Stimulated activated CD8-positive, alpha-beta memory T cell treated with anti-CD3 and anti-CD28 coated beads, Interleukin-7, amount 100 ng/mL, for 1 hour (primary cell): ENCODE results near the gene ZBTB20.
"Not testable (repeated sequence)": the region's sequence is repeated elsewhere in the genome, so short reads cannot be mapped to it uniquely, and the experiment has no call there.

ENCODE experiments used
- DNase-seq, 2 donors: peaks; one replicate each; pipeline ENCODE4 v3.0.0-alpha.2; 2020; ENCODE audit warnings: low read depth in 2 of 2

The ZBTB20 gene

DNA sequence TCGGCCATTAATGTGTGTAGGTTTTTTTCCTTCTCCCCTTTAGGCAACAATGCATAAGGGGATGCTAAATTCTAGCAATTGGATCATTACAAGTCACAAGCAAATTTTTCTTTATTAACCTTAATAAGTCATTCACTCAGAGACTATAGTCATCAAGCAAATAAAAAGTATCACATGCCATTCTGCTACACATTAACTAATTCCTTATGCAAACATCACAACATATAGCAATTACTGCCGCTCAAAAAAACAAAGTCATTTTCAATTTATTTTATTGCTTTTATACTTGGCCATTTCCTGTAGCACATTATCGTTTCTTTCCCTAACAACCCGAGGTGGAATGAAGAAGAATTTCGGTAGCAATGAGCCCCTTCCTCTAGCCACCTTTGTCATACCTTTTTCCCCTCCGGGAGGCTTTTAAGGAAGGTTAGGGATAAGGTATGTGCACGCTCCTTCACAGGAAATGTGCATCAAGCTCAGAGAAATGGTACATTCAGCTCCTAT lies 432.1 kb downstream of the ZBTB20 start:
- DNase-seq = no peak

DNA sequence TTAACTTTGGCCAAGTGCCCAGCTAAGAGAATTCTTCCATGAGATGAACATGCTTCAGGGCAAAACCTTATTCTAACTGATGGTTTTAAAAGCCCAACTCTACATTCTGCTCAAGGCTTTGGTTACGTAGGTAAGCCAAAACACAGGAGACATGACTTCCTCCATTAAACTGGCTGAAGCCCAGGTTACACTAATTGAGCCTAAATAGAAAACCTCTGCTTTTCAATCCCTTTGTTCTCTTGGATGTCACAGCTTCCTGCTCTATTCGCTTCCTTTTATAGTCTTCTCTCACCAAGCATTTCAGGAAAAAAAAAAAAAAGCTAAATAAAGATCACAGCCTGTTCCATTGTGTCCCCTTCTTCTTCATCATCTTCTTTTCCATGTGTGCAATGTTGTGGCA lies 432.9 kb downstream of the ZBTB20 start:
- DNase-seq = no peak

DNA sequence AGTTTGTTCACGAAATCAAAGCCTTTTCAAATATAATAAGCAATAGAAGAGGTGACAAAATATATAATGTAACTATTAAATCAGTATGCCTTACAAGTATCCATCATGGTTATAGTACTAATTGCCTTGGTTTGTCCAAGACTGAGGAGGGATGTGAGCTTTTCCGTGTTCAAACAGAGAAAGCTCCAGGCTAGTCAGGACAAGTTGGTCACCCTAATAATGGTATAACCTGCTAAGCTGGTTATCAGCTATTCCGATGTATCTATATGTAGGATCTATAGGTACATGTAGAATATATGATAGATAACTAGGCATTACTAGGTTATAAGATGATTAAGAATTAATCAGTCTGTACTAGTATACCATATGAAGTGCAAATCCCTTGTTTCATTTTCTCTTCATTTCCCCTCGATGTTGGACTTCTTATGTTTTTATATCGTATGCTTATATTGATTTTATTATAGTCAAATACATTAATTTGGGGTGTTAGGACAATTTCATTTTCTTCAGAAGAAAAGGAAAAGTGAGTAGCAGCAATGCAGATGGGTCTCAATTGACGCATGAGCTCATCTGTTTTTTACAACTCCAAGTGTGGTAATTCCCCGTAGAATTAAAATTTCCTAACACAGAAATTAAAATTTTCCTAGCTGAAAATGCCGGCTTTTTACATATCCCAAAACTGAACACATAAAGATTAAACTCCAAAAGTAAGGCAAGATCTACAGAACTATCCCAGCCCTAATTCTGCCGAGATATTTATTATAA lies 434.2 kb downstream of the ZBTB20 start:
- no peak for DNase-seq

DNA sequence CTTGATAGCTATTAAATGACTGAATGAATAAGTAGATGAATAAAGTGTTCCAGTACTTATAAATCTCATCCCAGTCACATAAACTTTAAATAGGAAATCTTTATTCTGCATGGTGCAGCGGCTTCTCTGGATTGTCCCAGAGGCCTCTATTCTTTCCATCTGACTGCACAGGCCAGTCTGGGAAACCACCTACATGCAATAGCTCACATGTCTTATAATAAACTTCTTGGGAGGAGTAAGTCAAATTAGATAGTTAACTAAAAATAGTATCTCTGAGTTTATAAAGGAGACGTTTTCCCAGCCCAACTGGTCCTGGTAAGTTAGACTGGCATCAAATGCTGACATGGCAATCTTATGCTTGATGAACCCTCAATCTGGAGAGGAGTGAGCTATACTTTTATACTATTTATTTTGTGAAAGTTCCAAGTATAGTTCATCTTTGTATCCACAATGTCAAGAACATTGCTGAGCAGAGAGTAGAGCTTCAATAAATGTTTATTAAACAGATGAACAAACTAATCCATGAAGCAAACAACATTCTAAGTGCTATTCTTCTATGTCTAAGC lies 435.7 kb downstream of the ZBTB20 start:
- no peak for DNase-seq

DNA sequence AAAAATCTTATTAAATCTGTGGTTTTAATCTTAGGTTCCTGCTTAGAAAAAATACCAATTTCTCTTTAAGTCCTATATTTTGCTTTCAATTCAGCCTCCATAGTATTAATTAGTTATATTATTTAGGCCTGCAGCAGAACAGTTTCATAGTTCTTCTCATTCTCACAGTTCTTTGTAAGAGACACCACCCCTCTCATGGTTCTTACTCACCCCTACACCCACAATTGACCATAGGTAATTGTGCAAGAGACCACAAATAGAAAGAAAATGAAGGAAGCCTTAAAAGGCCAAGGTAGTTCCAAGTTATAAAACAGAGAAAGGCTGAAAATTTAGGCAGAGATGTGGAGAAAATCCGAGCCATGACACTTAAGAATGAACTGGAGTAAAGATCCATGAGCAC lies 438.0 kb downstream of the ZBTB20 start:
- no peak for DNase-seq

DNA sequence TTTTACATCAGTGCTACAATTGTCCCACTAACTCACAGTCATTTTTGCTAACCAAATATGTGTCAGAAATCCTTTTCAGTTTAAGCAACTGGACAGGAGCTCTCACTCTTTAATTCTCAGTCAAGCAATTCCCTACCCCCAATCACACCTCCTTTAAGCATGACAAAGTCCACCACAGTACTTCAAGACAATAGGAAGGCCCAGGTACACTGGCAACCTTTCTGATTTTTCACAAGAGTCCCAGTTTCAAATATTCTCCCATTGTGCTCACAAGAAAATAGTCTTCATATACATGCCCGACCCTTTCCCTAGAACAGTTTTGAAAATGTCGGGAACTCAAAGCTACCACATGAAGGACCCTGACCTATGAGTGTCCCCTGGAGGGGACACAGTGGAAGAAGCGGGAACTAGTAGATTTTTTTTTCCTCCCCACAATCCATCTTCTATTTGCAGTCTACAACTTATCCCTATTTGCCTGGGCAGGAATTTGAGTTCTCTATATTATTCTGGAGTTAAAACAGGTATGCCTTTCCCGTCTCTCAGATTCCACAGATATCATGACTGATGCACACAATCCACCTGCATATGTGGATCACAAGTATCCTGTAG lies 439.7 kb downstream of the ZBTB20 start:
- no peak for DNase-seq

DNA sequence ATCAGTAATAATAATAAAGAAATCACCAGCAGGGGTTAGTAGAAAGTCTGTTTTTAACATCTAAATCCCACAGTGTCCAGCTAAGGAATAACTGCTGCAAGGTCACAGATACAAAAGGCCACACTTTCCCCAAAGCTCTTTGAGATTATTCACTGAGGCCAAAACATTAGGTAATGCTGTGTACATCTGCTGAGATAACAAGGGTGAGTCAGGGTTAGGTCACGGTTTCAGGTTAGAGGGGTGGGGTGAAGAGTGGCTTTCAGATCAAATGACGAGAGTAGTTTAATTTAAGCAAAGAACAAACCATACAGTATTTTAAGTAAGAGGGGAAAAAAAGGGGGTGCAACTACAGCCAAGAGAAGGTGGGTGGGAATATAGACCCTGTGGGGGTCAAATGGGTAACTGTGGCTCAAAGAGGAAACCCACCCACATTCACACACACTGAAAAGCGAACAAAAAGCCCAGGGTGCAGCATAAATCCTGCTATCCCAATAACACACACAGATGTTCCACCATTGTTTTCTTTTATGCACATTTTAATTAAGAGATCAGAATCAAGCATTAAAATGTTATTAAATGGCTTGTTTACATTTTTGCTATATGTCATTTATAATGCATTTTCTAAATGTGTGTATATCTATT lies 440.4 kb downstream of the ZBTB20 start:
- DNase-seq = no peak

DNA sequence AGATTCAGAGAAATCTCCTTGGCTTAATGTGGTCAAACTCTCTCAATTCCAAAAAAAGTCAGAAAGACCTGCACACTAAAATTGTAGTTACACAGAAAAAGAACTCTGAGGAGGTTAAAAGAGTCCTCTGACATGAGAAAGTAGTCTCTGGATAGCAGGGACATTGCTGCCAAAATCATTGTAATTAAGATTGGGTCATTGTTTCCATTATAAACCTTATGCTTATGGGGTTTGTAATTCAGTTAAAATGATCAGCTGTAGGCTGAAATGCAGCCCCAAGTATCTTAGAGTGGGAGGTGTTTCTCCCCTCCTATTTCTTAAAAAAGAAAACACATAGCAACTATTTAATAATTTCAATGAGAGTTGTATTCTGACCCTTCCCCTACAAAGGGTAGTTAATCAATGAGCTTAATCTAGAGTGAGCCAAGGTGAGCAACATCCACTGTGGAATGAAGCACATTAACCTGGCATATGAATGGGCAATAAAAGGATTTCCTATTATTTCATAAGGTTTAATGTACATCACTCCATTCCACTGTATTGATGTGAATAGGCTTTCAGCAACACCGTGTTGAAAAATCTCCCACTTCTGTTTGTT lies 446.4 kb downstream of the ZBTB20 start:
- no peak for DNase-seq

DNA sequence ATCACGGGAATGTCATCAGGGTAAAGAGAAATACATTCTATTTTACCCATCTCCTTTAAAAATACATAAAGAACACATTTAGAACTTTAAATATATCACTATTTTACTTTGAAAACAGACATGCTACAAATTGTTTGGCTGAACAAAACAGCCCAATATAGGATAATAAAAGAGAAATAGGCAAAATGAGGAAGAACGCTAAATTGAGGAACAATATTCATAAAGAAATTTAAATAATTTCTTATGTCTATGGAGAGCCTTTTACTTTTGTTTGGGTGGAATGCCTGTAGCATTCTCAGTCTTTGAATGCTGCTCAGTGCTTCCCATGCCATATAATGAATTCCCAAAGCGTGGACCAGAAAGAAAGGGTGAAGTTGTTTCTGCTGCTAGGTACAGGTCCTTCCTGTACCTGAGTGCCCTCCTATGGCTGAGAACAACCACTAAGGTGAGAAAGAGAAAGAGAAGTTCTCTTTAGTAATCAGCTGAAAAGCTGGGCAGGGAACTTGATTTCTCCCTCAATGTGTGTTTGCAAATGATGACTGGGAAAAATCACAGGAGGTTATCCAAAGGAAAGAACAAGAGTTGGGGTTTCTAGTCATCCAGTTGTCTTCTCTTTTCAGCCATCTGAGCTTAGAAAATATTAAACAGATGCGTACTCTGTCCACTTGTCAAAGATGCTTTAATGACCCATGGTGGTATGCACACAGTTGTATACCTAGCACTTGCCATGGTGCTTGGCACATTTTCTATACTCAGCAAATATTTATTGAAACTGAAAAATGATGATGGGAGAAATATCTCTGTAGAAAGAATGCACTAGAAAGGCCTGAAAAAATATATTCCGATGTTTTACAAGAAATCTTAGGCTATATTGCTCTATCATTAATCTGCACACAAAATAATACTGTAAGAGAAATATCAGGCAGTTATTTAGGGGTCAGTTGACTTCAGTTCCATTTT lies 448.7 kb downstream of the ZBTB20 start:
- DNase-seq = no peak

DNA sequence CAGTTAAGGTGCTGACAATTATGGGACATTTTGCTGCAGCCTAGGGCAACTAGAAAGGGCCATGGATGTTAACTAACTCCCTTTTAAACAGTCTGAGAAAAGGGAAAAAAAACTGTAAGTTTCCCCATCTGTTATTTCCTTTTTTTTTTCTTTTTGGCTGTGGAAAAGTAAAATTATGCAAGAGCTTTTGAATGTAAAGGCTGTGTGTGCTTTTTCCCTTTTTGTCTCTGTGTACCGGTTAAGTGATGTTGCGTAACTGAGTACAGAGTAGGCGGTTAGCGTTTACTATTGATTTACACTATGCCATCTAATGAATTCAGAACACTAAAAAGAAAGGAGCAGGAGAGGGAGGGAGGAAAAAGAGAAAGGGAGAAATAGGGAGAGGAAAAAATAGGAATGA lies 449.7 kb downstream of the ZBTB20 start:
- no peak for DNase-seq

DNA sequence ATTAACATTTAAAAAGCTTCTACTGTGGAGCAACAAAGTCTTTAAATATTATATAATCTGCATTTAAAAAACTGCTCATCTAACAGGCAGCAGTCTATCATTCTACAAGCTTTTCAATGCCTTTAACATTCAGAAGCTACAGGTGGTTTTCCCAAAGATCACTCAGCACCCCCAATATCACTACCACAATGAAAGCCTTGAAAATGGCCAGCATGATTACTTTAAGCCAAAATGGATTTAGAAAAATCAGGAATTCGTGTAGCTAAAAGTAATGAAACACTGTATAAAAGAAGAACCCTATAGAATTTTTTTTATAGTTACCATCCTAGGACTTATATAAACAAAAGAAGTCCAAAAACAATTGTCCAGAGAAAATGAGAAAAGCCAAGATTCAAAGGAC lies 452.8 kb downstream of the ZBTB20 start:
- no peak for DNase-seq

DNA sequence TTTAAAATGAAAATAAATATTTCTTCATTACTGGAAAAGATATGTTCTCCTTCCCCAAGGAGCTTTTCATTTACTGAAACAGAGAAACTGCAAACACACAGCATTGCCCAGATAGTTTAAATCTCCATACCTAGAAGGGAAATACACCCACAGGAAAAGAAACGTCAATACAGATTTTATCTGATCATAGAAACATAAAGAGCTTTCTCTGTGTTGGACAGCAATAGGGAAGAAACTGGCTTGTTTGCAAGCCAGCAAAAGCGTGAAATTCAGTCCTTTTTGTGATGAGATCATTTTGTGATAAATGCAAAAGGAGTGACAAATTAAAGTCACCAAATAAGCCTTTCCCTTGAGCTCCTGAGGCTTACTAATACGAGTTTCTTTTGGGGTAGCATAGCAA lies 455.2 kb downstream of the ZBTB20 start:
- DNase-seq = no peak

DNA sequence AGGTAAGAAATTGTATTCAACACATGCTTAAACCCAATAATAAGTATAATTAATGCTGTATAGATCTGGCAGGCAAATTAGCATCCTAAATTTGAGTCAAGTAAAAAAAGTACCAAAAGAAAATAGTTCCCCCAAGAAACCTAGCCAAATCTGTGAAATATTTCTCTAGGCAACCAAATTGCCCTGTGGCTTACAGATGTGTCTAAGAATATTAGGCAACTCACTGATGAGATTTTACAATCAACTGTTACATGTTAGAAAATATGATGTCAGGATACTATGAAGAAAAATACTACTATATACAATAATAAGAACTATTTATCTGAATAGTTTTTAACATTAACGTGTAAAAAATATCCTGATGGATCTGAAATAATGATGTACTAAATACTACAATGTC lies 456.2 kb downstream of the ZBTB20 start:
- no peak for DNase-seq

DNA sequence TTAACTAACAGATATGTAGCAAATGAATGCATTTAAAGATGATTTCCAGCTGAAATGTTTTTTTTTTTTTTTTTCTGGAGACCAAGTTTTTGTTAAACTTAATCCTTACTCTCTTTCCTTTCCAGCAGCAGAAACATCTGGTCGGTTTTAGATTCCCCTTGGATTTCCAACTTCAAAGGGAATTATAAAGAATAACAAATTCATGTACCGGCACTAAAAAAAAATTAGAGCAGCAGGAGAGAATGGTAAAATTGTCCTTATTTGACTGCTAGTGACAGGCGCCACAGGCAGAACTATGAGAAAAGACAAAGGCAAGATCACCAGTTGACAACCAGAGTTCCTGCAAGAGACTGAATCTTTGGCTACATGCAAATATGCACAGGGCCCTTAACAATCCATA lies 459.9 kb downstream of the ZBTB20 start:
- no peak for DNase-seq

DNA sequence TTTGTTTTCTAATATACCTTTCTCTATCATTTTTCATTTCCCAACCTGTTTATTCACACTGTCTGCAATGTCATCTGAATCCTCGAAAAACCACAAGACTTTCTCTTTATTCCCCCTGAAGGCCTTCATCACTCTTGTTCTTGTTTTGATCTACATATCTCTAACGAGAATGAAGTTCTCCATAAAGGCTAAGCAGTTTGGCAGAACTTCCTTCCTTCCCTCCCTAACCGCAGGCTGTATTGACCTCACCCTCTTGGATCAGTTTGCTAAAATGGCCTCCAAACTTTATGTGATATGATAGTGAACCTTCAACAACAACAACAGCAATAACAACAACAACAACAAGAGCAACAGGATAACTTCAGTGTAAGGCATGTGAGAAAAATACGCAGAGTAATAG lies 460.5 kb downstream of the ZBTB20 start:
- no peak for DNase-seq

DNA sequence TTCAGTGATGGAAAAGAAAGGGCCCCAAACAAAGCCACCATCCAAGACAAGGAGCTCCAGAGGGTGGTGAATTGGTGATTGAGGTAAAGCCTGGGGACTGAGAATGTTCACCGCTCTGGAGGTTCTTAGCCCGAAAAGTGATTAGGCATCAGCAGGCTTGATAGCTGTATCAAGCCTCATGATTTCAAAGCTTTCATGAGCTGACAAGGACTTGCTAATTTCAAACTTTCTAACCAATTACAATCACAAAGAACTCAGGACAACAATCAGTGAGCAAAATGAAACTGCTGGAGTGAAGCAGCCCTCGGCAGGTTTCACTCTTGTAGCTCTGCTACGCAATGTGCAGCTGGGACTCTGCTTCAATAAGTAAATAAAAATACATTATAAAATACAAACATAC lies 461.9 kb downstream of the ZBTB20 start:
- no peak for DNase-seq

DNA sequence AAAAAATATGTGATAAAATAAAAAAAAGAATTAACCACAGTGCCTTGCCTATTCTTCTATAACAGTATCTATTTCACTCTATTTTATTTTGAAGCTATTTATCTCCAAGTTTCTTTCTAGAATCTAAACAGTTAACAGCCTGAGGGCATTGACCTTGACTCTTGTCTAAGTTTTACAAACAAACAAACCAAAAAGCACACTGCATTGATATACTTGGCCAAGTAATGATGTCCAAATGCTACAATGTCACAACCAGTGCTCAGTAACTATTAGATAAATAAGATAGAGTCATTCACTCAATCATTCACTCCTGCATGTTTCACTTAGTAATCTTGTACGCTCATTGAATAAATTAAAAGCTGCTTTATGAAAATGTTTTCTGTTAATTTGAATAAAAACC lies 466.8 kb downstream of the ZBTB20 start:
- DNase-seq = no peak

DNA sequence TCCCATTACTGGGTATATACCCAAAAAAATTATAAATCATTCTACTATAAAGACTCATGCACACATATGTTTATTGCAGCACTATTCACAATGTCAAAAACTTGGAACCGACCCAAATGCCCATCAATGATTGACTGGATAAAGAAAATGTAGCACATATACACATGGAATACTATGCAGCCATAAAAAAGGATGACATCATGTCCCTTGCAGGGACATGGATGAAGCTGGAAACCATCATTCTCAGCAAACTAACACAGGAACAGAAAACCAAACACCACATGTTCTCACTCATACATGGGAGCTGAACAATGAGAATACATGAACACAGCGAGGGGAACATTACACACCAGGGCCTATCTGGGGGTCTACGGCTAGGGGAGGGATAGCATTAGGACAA lies 467.3 kb downstream of the ZBTB20 start:
- DNase-seq = not testable (repeated sequence)

DNA sequence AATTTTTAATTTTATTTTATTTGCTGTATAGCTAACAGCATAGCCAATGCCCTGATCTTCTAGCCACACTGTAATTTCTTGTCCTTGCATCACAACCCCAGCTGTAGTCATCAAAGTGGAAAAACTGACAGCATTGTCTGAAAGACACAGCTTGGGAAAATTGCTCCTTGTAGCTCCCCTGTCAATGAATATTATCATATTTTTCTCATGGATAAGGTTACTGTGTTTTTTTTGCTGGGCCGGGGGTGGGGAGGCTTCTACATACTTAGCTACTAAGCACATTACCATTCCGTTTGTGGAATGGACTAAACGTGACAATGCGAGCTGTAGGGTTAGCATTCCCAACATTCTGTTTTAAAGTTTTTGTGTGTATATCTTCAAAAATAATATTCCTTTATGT lies 472.0 kb downstream of the ZBTB20 start:
- no peak for DNase-seq

DNA sequence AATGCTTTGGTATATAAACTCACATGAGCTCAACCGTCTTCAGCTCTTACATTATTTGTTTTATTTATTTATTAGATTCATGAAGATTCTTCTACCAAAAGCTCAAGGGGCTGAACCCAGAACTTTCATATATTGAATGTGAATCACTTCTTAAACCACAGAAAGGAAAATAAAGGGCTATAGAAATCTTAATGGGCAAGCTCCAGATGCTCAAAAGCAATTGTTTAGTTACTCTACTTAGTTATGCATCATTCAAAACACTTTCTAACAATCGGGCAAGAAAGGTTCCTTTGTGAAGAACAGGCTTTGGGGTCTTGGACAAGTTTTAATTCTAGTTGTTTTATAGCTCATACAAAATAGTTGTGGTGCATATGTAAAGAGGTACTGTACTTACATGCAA lies 473.1 kb downstream of the ZBTB20 start:
- no peak for DNase-seq

DNA sequence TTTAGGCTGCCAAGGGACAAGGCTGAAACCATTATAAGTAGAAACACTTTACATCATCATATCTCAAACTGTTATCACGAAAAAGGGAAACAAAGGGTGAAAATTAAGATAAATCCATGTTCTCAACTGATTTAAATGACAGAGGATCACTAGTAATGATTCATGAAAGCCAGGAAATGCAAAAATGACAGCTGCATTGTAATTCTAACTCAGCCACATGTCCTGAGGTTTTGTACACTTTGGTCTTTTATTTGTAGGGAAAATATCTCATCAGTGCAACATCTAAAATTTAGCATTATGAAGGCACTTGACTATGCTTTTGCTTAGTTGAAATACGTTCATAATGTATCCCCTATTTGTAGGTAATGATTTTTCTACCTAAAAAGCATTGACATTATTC lies 473.6 kb downstream of the ZBTB20 start:
- DNase-seq = no peak
